NCI-H526 (cell line): ENCODE results near the gene ARHGEF3.

Experiments used
- DNase-seq, 2 experiments: peaks; one replicate each; lab custom pipeline; 2025; lab: John Stamatoyannopoulos, UW

Gene ARHGEF3, protein sequence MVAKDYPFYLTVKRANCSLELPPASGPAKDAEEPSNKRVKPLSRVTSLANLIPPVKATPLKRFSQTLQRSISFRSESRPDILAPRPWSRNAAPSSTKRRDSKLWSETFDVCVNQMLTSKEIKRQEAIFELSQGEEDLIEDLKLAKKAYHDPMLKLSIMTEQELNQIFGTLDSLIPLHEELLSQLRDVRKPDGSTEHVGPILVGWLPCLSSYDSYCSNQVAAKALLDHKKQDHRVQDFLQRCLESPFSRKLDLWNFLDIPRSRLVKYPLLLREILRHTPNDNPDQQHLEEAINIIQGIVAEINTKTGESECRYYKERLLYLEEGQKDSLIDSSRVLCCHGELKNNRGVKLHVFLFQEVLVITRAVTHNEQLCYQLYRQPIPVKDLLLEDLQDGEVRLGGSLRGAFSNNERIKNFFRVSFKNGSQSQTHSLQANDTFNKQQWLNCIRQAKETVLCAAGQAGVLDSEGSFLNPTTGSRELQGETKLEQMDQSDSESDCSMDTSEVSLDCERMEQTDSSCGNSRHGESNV

DNA sequence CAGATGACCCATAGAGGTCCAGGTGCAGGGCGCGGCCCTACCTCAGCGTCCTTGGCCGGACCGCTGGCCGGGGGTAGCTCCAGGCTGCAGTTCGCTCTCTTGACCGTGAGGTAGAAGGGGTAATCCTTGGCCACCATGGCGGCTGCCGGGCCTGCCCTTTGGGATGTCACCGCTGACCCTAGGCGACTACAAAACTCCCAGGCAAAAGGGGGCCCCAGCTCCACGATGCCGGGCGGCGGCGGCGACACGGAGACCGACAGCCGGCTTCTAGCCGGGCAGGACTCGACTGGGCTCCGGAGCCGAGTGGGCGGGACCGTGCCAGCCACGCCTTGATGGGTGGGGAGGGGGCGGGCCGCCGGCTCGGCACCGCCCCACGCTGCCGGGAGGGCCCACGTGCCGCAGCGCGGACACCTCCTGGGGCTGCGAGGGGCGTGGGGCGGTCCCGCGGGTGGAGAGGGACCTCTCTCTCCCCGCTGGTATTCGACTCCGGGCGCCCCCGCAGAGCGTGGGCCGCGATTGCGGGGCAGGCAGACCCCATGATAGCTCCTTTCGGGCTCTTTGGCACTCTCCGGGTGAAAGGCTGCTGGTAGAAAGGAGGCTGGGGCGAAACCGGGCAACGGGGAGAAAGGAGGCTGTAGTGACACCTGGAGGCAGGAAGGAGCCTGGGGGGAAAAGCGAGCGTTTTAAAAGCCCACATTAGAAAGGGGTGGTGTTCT is at the start of gene ARHGEF3:
Gene ARHGEF3 (minus strand): TSS at position 288 of the 716 bp plus-strand sequence. CDS start 151 bp downstream, at position 137.
- DNase-seq = peak; percentile 48 to 86

DNA sequence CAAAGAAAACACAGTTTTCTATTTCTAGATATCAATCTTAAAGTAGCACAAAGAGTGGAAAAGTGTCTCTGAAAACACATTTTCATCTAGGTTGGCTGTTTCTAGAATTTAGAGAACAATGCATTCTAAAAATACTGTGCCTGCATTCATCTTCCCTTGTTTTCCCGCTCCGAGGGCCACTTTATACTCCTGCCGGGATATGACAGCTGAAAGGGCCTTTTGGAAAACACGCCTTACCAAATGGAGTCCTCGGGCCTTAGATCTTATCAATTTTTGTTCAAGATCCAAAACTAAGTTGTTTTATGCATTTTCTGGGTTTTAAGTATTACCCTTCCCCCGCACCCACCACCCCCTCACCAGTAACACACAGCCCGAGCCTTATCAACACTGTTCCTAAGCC is 47.9 kb upstream of the ARHGEF3 start:
- no peak for DNase-seq

GRCh38 chr3:56845505-56845904 is 43.8 kb upstream of the ARHGEF3 start:
- no peak for DNase-seq

- DNase-seq = no peak
Observed at GRCh38 chr3:56844536-56844935, 42.8 kb upstream of the ARHGEF3 start.

DNA sequence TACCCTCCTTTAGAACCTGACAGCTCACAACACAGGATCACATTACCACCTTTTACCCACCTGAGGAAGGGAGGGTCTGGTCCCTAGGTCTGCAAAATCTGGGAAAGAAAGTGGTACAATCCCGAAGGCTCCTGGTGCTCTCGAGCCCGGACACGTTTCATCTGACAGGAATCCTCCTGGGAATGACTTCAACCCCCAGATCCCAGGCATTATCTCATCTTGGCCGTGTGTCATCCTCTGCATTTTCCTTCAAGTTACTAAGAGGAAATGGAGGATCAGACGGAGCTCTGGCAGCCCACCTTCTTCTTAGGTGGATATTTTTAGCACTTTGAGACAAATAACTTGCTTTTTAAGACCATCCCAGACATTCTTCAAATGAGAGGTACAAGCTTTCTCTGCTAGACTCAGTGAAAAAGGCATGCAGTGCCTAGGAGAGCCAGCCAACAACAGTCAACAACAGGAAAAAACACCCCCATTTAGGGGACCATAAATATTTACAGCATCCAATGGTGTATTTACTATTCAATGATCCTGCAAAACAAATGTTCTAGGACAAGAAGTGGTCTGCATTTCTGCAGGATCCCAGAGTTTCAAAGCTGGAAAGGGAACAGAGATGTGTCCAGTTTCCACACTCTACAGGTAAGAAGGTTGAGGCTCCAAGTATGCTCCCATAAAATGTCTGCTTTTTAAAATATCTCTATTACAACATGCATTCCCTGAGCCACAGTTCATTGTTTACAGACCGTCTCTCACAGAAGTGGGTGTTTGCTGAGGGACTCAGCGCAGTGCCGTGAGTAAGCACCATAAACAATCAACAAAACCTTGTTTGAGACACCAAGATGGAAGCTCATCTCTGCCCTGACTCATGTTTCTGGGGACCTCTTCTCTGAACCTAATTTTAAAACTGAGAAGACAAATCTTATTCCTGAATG is 38.3 kb upstream of the ARHGEF3 start:
- DNase-seq = no peak

- no peak for DNase-seq
Observed at GRCh38 chr3:56838448-56838847, 36.7 kb upstream of the ARHGEF3 start.

DNA sequence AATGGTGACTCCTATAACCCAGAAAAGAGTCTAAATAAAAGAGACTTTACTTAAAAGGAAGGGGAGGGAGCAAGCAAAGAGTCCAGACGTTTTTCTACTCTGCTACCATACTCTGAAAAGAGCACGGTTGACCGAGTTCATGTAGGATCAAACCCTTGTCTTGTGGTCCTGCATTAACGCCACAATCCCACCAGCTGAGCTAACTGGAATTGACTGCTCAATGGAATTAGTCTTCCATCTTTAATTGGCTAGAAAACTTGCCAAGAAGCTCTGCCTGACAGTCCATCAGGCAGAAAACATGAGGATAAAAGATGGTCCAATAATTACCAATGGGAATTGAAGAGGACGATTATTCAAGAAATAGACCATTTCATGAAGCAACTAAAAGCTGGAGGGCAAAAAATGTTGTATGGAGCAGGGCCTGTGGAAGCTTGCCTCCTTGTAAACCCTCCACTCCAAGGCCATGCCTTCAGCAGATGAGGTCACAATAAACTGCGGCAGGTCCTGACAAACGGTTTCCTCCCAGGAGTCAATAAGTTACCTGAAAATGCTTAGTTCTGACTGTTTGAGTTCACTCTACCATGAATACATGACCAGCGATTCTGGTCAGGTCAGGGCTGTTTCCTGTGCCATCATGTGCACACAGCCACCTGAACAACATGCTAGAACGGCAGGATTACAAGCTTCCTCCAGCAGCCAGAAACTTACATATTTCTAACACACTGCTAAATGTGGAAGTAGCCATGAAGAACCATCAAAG is 35.6 kb upstream of the ARHGEF3 start:
- no peak for DNase-seq

DNA sequence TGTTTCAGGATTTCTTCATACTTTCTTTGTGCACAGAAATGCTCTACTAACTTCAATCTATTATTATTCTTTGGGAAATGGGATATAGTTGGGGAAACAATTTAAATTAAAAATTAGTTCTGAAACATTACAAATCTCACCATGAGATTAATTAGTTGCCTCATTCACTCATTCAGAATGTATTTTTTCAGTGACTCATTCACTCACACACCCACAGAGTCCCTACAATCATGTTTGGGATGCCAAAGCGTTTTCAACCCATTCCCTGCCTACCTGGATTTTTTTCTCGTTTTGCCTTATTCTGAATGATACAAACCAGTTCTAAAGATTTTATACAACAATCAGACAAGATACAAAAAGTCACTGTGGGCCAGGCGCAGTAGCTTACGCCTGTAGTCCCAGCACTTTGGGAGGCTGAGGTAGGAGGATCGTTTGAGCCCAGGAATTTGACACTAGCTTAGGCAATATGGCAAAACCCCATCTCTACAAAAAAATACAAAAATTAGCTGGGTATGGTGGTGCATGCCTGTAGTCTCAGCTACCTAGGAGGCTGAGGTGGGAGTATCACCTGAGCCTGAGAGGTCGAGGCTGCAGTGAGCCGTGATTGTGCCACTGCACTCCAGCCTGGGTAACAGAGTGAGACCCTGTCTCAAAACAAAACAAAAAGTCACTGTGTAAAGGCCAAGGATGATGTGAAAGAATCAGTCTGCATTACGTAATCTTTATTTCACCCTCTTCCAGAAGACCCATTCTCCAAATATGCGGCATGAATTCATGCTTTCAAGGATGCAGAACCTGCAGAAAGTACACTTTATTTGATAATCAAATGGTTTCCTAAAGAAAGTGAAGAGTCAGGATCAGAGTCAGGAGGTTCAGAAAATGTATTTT is 34.8 kb upstream of the ARHGEF3 start:
- no peak for DNase-seq

DNA sequence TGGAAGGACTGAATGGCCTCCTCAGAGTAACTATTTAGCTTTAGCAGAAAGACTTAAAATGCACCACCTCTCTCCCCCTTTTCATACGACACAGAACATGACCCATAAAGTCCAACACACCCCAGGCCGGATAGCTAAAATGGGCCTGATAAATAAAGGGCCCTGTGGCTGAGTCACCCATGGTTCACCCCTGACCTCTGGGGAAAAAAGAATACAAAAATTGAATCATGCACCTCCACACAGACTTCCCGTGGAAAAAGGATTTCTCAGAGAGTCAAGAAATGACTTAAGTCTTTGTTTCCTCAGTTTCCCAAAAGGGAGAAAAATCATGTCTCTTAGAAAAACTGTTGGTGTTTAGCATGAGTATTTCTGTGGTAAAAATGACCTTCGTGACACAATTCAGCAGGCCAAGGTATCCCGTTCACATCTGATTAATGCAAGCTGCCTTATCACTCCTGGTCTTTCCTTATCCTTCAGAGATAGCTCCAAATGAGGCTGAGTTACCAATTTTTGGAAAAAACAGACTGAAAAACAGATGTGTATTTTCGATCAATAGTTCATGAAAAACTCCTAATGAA is 34.0 kb upstream of the ARHGEF3 start:
- no peak for DNase-seq

DNA sequence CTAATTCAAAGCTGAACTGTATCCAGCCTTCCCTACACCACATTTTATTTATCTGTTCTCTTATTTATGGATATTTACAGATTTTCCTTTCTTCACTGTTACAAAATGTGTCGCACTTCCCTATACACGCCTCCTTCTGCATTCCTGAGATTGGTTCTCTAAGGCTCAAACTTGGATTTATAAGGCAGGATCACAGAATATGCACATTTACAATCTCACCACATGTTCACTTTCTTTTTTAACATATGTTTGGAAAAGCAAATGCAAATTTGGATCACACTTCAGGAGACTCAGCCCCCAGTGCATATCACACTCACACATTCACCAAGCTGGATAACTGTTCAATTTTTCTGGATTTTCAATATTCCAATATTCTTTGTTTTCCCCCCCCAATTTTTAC is 31.8 kb upstream of the ARHGEF3 start:
- no peak for DNase-seq

GRCh38 chr3:56833022-56833421 is 31.3 kb upstream of the ARHGEF3 start:
- no peak for DNase-seq

DNA sequence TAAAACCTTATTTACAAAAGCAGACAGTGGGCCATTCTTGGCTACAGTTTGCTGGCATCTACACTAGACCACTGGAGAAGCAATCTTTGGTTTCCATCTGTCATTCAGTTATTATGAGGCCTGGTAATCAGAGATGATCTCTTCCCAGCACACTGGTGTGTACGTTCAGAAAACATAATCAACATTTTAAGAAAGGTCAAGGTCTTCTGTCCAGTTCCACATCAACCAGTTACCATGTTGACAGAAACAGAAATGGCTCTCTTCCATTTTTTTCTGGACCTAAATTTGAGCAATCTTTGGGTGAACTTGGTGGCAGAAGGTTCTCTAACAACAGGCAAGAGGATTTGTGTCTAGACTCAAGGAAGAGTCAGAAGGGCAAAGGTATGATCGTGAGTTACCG is 29.8 kb upstream of the ARHGEF3 start:
- DNase-seq = no peak

GRCh38 chr3:56830884-56831283 is 29.1 kb upstream of the ARHGEF3 start:
- no peak for DNase-seq

DNA sequence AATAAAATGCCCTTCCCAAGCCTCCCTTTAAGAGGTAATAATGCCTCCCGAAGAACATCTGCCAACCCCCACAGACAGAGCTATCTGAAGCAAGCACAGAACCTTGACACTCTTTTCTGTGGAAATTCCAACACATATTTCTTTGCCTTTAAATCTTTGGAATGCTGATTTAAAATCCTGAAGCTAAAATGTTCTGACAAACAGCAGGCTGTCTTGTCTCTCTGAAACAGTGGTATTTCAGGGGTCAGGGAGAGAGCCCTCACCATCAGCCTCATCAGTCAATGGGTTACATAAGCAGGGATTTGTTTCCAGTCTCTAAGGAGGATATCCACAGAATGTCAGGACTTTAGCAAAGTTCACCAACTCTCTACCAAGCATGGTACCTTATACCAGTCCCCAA is 27.8 kb upstream of the ARHGEF3 start:
- no peak for DNase-seq

DNA sequence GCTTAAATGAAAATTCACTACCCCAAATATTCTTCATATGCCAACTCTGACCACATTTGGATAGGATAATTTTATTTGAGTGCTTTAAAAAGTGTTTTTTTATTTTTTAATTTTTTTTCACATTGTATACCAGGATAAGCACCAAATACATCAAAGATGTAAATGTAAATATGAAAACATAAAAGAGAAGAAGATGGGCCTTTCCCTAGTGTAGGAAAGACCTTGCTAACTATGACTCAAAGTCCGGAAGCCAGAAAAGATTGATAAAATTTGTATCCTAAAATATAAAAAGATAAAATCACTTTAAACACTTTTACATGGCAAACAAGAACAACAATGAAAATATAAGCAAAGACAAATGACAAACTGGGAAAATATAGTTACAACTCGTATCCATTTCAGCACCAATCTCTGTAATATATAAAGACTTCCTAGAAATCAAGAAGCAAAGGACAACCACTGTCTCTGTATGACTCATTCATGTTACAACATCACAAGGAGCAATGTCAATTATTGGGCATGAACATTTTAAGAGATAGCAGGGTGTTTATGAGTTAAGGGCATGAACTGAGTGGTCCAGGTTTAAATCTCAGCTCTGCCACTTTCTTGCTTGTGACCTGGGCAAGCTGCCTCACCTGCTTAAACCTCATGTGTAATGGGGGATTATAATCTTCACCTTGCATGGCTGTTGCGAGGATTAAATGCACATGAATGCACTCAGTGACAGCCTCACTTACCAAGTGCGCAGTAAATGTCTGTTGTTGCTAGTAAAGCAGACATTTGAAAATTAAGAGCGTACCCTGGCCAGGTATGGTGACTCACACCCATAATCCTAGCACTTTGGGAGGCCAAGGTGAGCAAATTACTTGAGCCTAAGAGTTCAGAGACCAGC is 25.3 kb upstream of the ARHGEF3 start:
- DNase-seq = no peak

DNA sequence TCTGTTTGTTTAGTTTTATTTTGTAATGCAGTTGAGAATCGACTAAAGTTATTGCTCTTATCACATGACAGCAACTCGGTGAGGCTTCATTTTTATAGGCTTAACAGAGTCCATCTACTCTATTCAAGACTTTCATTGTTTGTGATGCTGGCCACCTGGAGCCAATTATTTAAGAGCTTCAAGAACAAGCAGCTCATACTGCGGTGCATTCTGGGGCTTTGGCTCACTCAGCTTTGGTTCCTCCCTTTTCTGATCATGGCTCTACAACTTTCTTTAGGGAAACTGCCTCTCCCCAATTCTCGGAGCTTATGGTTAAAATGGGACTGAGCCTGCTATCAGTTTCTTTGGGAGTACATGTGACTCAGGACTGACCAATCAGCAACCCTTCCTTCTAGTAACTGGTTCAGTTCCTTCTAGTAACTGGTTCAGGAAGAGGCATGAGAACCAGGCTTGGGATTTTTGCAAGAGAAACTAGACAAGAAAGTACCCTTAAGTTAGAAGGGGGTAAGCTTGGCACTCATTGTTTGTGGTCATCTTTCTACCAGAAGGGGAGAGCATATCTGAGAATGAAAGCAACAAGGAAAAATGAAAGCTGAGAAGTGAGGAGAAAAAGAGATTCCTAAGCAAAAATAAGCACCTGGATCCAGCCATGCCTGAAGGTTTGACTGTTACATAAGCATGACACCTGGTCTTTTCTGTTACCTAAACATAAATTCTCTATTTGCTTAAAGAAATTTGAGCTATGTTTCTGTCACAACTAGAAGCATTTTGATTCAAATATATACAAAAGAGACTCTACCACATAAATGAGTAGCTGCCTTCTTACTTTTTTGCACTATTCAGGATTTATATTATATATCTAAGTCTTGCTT is 24.1 kb upstream of the ARHGEF3 start:
- peak in 1 of 2 experiments; percentile 27 for DNase-seq

DNA sequence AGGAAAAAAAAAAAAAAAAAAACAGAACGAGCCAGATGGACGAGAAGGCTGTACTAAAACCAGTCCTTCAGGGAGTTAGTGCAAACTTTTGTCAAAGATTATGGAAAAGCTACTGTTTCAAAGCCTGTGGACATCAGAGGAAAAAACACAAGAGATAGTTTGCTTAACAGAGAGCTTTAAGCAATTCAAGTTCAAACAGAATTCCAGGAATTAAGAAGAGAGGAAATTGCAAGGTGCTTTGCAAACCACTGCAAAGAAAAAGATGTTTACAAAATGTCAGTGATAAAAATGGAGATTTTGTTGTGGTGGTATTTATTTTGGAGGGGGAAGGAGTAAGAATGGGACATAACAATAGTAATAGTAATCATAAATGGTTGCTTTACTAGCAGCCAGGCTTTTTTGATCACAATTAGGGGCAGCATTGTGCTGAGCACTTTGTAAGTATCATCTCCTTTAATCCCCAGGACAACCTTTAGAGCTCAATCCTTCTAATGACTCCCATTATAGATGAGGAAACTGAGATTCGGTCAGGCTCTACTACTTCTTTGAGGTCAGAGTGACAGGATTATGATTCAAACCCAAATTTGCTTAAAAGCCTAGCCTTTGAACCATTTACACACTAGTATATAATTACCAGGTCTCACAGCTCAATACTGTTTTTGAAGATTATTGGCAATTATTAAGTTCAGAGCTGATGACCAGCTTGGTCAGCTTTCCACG is 22.4 kb upstream of the ARHGEF3 start:
- DNase-seq = no peak
